ENCODE data around the gene TPTE. TPM values are rescaled to one million over a fixed set of nuclear protein-coding genes. Genes with fewer than 3 reads are reported as not detected.
"Not testable (repeated sequence)": the region's sequence is repeated elsewhere in the genome, so short reads cannot be mapped to it uniquely, and the experiment has no call there.

TPTE gene
- polyA plus RNA-seq, 5 donors: not detected

DNA sequence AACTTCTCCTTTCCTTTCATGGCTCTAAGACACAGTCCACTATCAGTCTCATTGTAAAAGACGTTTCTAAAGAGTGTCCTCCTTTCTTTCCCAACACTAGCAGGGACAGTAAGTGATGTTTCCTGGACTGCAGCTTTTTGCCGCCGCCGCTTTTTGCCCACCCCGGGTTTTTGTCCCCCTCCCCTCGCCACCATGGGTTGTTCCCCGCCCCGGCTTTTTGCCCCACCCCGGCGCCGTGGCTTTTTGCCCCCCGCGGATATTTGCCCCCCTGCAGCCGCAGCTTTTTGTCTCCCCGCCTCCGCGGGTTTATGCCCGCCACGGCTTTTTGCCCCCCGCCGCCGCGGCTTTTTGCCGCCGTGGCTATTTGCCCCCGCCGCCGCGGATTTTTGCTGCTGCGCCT, 95.2 kb downstream of the TPTE start:
- no peak for DNase-seq

DNA sequence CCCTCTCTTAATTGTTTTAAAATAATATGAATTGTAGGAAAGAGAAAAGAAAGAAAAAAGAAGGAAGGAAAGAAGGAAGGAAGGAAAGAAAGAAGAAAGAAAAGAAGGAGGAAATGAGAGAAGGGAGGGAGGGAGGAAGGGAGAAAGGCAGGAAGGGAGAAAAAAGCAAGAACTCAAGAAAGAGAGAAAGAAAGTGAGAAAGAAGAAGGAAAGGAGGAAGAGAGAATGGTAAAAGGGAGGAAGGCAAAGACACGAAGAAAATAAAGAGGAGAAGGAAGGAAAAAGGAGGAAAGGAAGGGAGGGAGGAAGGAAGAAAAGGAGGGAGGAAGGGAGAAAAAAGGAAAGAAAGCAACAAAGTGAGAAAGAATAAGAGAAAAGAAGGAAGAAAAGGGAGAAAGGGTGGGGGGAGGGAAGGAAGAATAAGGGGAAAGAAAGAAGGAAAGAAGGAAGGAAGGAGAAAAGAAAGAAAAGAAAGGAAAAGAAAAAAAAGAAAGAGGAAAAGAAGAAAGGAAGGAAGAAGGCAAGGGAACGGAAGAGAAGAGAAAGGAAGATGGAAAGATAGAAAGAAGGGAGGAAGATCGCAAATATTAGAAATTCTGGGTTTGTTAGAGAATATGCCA, 95.9 kb downstream of the TPTE start:
- DNase-seq: not testable (repeated sequence)

DNA sequence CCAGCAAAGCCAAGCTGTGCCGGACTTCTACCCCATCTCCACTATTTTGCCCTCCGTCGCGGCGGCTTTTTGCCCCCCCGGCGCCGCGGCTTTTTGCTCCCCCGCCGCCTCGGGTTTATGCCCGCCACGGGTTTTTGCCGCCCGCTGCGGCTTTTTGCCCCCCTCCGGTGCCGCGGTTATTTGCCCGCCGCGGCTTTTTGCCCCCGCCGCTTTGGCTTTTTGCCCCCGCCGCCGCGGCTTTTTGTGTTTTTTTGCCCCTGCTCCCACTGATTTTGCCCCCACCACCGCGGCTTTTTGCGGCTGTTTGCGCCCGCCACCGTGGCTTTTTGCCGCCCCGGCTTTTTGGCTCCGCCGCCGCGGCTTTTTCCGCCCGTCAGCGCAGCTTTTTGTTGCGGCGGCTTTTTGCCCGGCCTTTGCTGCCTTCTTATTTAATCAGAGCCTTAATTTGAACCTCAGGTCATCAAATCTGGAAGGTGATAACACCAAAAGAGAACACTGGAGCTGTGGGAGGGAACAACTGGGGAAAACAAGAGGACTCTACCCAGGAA, 106.0 kb downstream of the TPTE start:
- DNase-seq: no peak

DNA sequence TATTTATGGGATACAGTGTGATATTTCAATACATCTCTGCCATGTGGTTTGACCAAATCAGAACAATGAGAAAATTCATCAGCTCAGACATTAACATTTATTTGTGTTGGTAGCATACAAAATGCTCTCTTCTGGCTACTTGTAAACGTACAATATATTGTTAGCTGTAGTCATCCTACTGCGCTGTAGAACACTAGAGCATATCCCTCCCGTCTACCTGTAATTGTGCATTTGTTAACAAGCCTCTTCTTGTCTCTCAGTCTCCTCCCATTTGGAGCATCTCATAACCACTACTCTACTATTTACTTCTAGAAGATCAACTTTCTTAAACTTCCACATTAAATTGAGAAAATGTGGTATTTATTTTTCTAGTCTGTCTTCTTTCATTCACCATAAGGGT, 107.9 kb downstream of the TPTE start:
- not testable (repeated sequence) for DNase-seq

DNA sequence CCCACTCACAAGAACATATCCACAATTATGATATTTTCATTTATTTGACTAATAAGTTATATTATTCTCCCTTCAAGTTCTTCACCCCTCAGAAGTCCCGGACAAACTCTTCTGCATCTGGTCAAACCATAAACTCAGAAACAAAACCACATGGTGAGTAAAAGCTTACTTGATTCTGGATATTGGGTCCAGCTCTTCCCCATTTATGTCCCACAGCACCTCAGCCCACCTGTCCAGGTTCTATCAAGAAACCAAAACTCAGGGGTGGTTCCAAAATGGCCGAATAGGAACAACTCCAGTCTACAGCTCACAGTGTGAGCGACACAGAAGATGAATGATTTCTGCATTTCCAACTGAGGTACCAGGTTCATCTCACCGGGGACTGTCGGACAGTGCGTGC, 109.4 kb downstream of the TPTE start:
- DNase-seq: not testable (repeated sequence)

DNA sequence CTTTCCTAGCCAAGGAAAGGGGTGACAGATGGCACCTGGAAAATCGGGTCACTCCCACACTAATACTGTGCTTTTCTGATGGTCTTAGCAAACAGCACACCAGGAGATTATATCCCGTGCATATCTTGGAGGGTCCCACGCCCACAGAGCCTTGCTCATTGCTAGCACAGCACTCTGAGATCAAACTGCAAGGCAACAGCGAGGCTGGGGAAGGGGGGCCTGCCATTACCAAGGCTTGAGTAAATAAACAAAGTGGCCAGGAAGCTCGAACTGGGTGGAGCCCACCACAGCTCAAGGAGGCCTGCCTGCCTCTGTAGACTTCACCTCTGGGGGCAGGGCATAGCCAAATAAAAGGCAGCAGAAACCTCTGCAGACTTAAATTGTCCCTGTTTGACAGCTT, 109.9 kb downstream of the TPTE start:
- DNase-seq: not testable (repeated sequence)

DNA sequence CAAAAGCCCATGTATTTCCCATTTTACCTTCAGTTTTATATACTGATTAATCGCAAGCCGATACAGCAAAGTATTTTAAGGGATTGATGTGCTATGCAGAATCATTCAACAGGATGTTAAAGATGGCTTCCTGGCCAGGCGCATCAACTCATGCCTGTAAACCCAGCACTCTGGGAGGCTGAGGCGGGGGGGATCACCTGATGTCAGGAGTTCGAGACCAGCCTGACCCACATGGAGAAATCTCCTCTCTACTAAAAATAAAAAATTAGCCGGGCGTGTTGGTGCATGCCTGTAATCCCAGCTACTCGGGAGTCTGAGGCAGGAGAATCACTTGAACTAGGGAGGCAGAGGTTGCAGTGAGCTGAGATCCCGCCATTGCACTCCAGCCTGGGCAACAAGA, 116.8 kb downstream of the TPTE start:
- DNase-seq: not testable (repeated sequence)

DNA sequence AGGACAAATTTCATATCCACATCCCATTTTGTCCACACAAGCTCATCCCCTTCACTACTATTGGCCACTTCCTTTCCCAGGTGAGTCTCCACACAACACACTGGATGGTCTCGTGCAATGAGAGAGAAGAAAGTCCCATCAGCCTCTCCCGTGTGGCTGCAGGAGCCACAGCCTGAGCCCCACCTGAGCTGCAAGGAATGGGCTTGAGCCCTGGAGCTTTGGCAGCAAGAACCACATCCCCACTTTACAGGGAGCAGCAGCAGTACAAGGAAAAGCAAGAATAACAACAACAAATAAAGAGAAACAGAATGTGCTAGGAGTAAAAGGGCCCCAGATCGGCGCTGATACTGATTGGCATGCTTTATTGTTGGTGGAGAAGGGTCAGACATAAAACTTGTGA, 117.7 kb downstream of the TPTE start:
- no peak for DNase-seq

DNA sequence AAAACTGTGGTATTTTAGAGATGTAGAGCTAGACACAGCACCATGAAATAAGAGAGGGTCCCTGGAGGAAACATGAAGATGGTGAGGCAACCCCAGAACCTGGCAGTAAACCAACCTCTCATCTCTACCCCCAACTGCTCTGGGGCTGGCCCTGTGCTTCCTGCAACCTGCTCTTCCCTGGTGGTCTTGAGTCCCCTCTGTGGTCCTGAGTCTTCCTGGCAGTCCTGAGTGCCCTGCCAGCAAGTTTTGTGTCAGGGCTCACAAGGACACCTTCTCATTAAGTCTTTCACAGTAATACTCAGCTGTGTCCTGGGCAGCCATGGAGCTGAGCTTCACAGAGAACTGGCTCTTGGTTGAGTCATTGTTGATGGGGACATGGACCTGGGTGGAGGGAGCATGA, 118.4 kb downstream of the TPTE start:
- DNase-seq: not testable (repeated sequence)

DNA sequence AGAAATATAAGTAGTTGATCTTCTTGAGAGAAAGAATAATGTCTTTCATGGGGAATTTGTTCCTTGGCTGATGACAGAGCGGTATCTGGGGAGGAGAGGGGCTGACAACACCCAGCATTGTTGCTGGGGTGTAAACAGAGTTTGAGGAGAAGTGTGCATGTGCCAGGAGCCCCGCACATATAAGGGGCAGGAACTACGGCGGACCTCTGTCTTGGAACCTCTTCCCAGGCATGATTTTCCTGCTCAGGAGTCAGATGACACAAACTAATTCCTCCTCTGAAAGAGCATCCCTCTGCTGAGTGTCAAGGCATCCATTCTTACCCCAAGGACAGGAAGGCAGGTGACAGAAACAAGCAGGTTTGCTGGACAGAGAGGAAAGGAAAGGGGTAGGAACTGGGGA, 119.1 kb downstream of the TPTE start:
- no peak for DNase-seq

DNA sequence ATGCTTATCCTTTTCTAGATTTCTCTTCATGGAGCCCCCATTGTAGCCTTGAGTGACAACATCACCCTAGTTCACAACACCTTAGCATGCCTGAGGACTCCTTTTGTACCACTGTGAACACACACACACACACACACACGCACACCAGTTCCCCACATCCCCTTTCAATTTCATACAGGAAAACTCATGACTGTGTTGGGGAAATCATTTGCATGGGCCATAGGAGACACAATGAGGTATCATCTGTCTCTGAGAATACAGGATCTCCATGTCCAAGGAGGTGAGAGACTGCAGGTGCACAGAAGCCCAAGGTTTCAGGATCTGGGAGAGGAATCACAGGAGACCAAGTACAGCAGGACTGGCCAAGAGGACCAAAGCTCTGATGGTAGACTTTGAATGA, 119.7 kb downstream of the TPTE start:
- no peak for DNase-seq

DNA sequence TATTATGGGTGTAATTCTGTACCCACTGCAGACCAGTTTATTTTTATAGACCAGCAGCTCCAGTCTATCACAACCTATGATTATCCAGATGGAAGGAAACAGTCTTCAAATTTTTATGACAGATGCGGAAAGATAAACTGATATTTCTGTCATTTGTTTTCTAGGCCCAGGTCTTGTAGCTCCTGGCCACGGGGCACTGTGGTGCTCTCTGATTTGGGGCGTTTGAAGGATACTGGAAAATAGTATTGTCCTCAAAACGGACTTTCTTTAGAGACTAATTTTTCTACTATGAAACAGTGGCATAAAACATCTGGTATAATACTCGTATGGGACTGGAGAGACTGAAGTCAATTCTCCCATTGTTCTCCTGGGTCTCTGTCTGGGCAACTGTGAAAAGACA, 124.3 kb downstream of the TPTE start:
- DNase-seq: not testable (repeated sequence)

DNA sequence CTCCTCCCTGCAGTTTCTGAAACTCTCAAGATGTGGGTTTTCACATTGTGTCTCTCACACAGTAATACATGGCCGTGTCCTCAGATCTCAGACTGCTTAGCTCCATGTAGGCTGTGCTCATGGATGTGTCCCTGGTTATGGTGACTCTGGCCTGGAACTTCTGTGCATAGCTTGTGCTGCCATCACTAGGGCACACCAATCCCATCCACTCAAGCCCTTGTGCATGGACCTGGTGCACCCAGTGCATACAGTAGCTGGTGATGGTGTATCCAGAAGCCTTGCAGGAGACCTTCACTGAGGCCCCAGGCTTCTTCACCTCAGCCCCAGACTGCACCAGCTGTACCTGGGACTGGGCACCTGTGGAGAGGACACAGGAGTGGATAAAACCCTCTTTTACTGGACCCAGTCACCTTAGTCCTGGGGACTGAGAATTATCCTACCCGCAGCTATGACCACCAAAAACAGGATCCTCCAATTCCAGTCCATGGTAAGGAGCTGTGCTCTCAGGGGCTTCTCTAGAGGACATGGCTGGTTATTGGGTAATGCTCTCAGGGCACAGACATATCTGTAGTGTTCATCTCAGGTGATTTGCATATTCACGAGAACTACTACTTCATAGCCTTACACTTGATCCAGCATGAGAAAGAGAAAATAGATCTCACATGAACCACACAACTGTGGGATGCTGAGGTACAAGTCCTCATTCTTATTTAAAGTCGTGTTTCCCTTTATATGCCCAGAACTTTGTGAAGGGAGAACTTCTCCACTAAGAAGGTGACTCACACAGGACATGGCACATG, 128.2 kb downstream of the TPTE start:
- not testable (repeated sequence) for DNase-seq

DNA sequence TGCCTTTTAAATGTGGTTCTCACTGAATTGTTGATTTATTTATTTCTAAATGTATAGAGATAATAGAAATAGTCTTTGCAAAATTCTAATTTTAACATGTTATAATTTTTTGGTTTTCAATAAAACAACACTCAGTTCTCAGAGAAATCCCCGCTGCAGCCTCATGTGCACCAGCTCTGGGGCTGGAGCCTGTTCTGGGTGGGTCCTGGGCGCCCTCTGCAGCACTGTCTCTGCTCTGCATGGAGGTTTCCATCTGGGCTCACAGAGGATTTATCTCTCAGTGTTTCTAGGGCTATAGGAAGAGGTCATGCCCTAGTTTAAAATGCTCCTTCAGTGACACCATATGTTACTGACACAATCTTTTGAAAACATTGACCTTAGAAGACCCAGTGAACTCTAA, 128.9 kb downstream of the TPTE start:
- not testable (repeated sequence) for DNase-seq

Data from right lung (tissue), 5 donors.